ENCODE measurements around the gene MRPL58. TPM values are rescaled to one million over a fixed set of nuclear protein-coding genes. Genes with fewer than 3 reads are reported as not detected.
A peak's percentile ranks its signal among the peaks of the same experiment; 100 is the strongest.
"Not testable (repeated sequence)": the region's sequence is repeated elsewhere in the genome, so short reads cannot be mapped to it uniquely, and the experiment has no call there.

MRPL58 gene
- total RNA-seq, 4 donors from 2014 or later = 37.8 to 55.1 (median 49.7) TPM

- DNase-seq = no peak
- WGBS, 2 donors = 79 to 80% methylated on average over 17 of the region's 17 CpGs
- H3K9me3 ChIP-seq = no peaks in the 10 kb centered on the region
- H3K4me1 ChIP-seq = peaks cover 13 to 19% of the 10 kb centered on the region in 2 donors
- H3K36me3 ChIP-seq = no peaks in the 10 kb centered on the region
- no peak for TF ChIP-seq CTCF (IDR thresholded peaks at IDR 0.05)
- TF ChIP-seq POLR2A (IDR thresholded peaks at IDR 0.05) = no peak
- no peak overlapping the region for H3K4me3 ChIP-seq (replicated peaks in 1 of 3)
- no peaks in the 10 kb centered on the region for H3K27me3 ChIP-seq
- intact Hi-C loops (cut with DNase I) = no loop called here
- H3K27ac ChIP-seq = no peak overlapping the region
These were observed 32.9 kb upstream of the MRPL58 start for GRCh38 chr17:74979408-74980146.

GRCh38 chr17:74981318-74981978 lies 31.0 kb upstream of the MRPL58 start:
- no peak for TF ChIP-seq CTCF (IDR thresholded peaks at IDR 0.05)
- TF ChIP-seq POLR2A (IDR thresholded peaks at IDR 0.05) = no peak
- H3K4me3 ChIP-seq (replicated peaks in 1 of 3) = peak overlapping the region; percentile 23 to 58 (median 43)
- no peaks in the 10 kb centered on the region for H3K27me3 ChIP-seq
- H3K27ac ChIP-seq = peak overlapping the region; percentile 45 to 89 (median 79)
- no peaks in the 10 kb centered on the region for H3K9me3 ChIP-seq
- no peak for DNase-seq
- H3K4me1 ChIP-seq = peaks cover 13 to 19% of the 10 kb centered on the region in 2 donors
- intact Hi-C loops (cut with DNase I) = no loop called here
- no peaks in the 10 kb centered on the region for H3K36me3 ChIP-seq
- WGBS, 2 donors = 54 to 60% methylated on average over 16 of the region's 16 CpGs

GRCh38 chr17:74981979-74982662 lies 30.3 kb upstream of the MRPL58 start:
- H3K27ac ChIP-seq = peak overlapping the region; percentile 45 to 89 (median 79)
- no peaks in the 10 kb centered on the region for H3K36me3 ChIP-seq
- H3K27me3 ChIP-seq = no peaks in the 10 kb centered on the region
- DNase-seq = peak; percentile 80 to 83
- H3K4me1 ChIP-seq = peaks cover 17 to 25% of the 10 kb centered on the region in 2 donors
- intact Hi-C loops (cut with DNase I) = no loop called here
- 0 to 1% methylated on average over 12 to 22 of the region's 61 CpGs for WGBS, 2 donors
- no peaks in the 10 kb centered on the region for H3K9me3 ChIP-seq
- H3K4me3 ChIP-seq (replicated peaks in 1 of 3) = peak overlapping the region; percentile 23 to 58 (median 43)
- peak in 1 of 2 donors; percentile 90 for TF ChIP-seq POLR2A (IDR thresholded peaks at IDR 0.05)
- TF ChIP-seq CTCF (IDR thresholded peaks at IDR 0.05) = peak in 2 of 6 experiments; percentile 6 to 10

GRCh38 chr17:74982663-74983313 lies 29.7 kb upstream of the MRPL58 start:
- intact Hi-C loops (cut with DNase I); DNase-seq; H3K27me3 ChIP-seq; H3K36me3 ChIP-seq; H3K9me3 ChIP-seq: not testable (repeated sequence)
- Histone ChIP-seq H3K4me1 (peaks cover 18 to 26% of the 10 kb centered on the region in 2 donors), H3K4me3 (replicated peaks in 1 of 3) (peak overlapping the region; percentile 23 to 58 (median 43)), H3K27ac (peak overlapping the region; percentile 45 to 89 (median 79))
- 35 to 43% methylated on average over 10 to 14 of the region's 14 CpGs for WGBS, 2 donors

- Histone ChIP-seq H3K9me3 (no peaks in the 10 kb centered on the region), H3K4me3 (replicated peaks in 1 of 3) (no peak overlapping the region), H3K27me3 (no peaks in the 10 kb centered on the region), H3K36me3 (no peaks in the 10 kb centered on the region), H3K4me1 (peaks cover 18 to 37% of the 10 kb centered on the region in 2 donors), H3K27ac (no peak overlapping the region)
- intact Hi-C loops (cut with DNase I) = no loop called here
- no peak for TF ChIP-seq CTCF (IDR thresholded peaks at IDR 0.05)
- TF ChIP-seq POLR2A (IDR thresholded peaks at IDR 0.05) = no peak
- WGBS, 2 donors = 94 to 95% methylated on average over 3 of the region's 3 CpGs
- no peak for DNase-seq
These were observed 26.3 kb upstream of the MRPL58 start for GRCh38 chr17:74986206-74986576.
